H1 (cell line): ENCODE results near the gene P2RX7. TPM values are rescaled to one million over a fixed set of nuclear protein-coding genes. Genes with fewer than 3 reads are reported as not detected.

ENCODE experiments used
- CTCF ChIA-PET: fragments of 300-600 bp; sonication (Branson Sonifier 250); formaldehyde crosslinking; loops from one replicate; lab custom pipeline; 2021; ENCODE audit not compliant: partially characterized antibody; lab: Charles Lee
- POLR2A ChIA-PET: fragments of 300-600 bp; sonication (Branson Sonifier 250); formaldehyde crosslinking; loops from one replicate; lab custom pipeline; 2021; ENCODE audit warnings: inconsistent platforms; ENCODE audit not compliant: partially characterized antibody; lab: Charles Lee
- DNase-seq, 2 experiments: peaks; one replicate each; pipeline versions ENCODE4 v3.0.0 to v3.0.0-alpha.2; 2010 to 2022; ENCODE audit warnings: low spot score in 2 of 2, low read depth in 1 of 2, mixed read lengths in 1 of 2
- FAIRE-seq: peaks from 2 replicates; lab custom pipeline; 2011; peaks lifted over from hg19 to GRCh38; lab: Jason Lieb, UNC
- H2AFZ ChIP-seq: 2 replicates; pipeline ENCODE4 v1.8.1; 2012; ENCODE audit warnings: low read length, inconsistent platforms
- H2AK5ac ChIP-seq: 2 replicates; pipeline ENCODE4 v1.6.1; 2013; ENCODE audit warnings: low read depth, low read length
- H2BK120ac ChIP-seq: replicated peaks from 2 replicates; pipeline ENCODE3; 2013; ENCODE audit warnings: low read depth, low read length, inconsistent platforms
- H2BK12ac ChIP-seq: 2 replicates; pipeline ENCODE4 v1.6.1; 2013; ENCODE audit warnings: low read depth, low read length
- H2BK15ac ChIP-seq: 2 replicates; pipeline ENCODE4 v1.6.1; 2013; ENCODE audit warnings: low read length
- H2BK20ac ChIP-seq: 2 replicates; pipeline ENCODE4 v1.6.1; 2013; ENCODE audit warnings: low read length
- H2BK5ac ChIP-seq: 2 replicates; pipeline ENCODE4 v1.6.1; 2013; ENCODE audit warnings: low read depth, low read length
- H3K14ac ChIP-seq: 2 replicates; pipeline ENCODE4 v1.6.1; 2013; ENCODE audit warnings: inconsistent platforms; ENCODE audit not compliant: insufficient read length
- H3K18ac ChIP-seq: 2 replicates; pipeline ENCODE4 v1.6.1; 2013; ENCODE audit warnings: low read length; ENCODE audit errors: extremely low read depth
- H3K23ac ChIP-seq: 2 replicates; pipeline ENCODE4 v1.6.1; 2013; ENCODE audit warnings: inconsistent platforms; ENCODE audit not compliant: insufficient read length
- H3K23me2 ChIP-seq: 2 replicates; pipeline ENCODE4 v1.6.1; 2013; ENCODE audit warnings: low read depth, low read length
- H3K27ac ChIP-seq: 2 replicates; pipeline ENCODE4 v1.6.1; 2011; ENCODE audit warnings: low read depth, low read length, inconsistent platforms
- H3K27me3 ChIP-seq, 4 experiments: replicated peaks in 1 of 4; 1 replicate in 1 of 4; 2 replicates in 3 of 4; pipeline versions ENCODE4 v1.6.1 to v1.8.1; 2011 to 2013; ENCODE audit warnings: low read length in 3 of 4, mild to moderate bottlenecking in 3 of 4, inconsistent platforms in 2 of 4, mixed read lengths in 2 of 4, moderate library complexity in 1 of 4; ENCODE audit not compliant: control insufficient read depth in 3 of 4, insufficient read depth in 3 of 4; ENCODE audit errors: extremely low read depth in 1 of 4
- H3K36me3 ChIP-seq, 4 experiments: 2 replicates each; pipeline versions ENCODE4 v1.6.1 to v1.8.1; 2011 to 2013; ENCODE audit warnings: mild to moderate bottlenecking in 4 of 4, low read length in 3 of 4, moderate library complexity in 2 of 4, control low read depth in 1 of 4, inconsistent platforms in 1 of 4; ENCODE audit not compliant: insufficient read depth in 4 of 4, control insufficient read depth in 2 of 4
- H3K4ac ChIP-seq: replicated peaks from 2 replicates; pipeline ENCODE3; 2013; ENCODE audit warnings: low read length, low read depth, mixed read lengths, inconsistent platforms; ENCODE audit not compliant: insufficient read length
- H3K4me1 ChIP-seq, 4 experiments: replicated peaks in 1 of 4; 1 replicate in 1 of 4; 2 replicates in 3 of 4; pipeline versions ENCODE4 v1.6.1 to v1.8.1; 2011 to 2013; ENCODE audit warnings: low read length in 3 of 4, inconsistent platforms in 2 of 4, mixed read lengths in 1 of 4; ENCODE audit not compliant: insufficient read depth in 4 of 4, control insufficient read depth in 3 of 4
- H3K4me2 ChIP-seq, 2 experiments: 2 replicates each; pipeline versions ENCODE4 v1.6.1 to v1.8.1; 2011 to 2013; ENCODE audit warnings: low read depth in 2 of 2, low read length in 2 of 2, control low read depth in 1 of 2, inconsistent platforms in 1 of 2, mild to moderate bottlenecking in 1 of 2; ENCODE audit not compliant: insufficient read depth in 1 of 2
- H3K4me3 ChIP-seq, 4 experiments: fragments of 200-600, 300-600 bp in 1 of 4; sonication (generic), shearing (Covaris generic), sonication (Bioruptor Twin) in 1 of 4; 2 replicates each; pipeline versions ENCODE4 v1.5.1 to v1.8.1; 2011 to 2016; ENCODE audit warnings: low read length in 4 of 4, low read depth in 3 of 4, control low read depth in 2 of 4, inconsistent platforms in 2 of 4, mild to moderate bottlenecking in 2 of 4, mixed read lengths in 1 of 4, moderate library complexity in 1 of 4; ENCODE audit not compliant: insufficient read depth in 2 of 4; ENCODE audit errors: extremely low read depth in 1 of 4
- H3K56ac ChIP-seq: replicated peaks from 2 replicates; pipeline ENCODE3; 2013; ENCODE audit warnings: low read depth, mild to moderate bottlenecking, mixed read lengths, low read length, inconsistent platforms; ENCODE audit not compliant: insufficient read length
- H3K79me1 ChIP-seq: 2 replicates; pipeline ENCODE4 v1.6.1; 2013; ENCODE audit warnings: low read depth, low read length, control low read depth
- H3K79me2 ChIP-seq, 2 experiments: 2 replicates each; pipeline versions ENCODE4 v1.6.1 to v1.8.1; 2012 to 2013; ENCODE audit warnings: low read length in 2 of 2, mild to moderate bottlenecking in 2 of 2, inconsistent platforms in 1 of 2; ENCODE audit not compliant: insufficient read depth in 2 of 2, control insufficient read depth in 1 of 2
- H3K9ac ChIP-seq, 4 experiments: replicated peaks in 1 of 4; 1 replicate in 1 of 4; 2 replicates in 3 of 4; pipeline versions ENCODE4 v1.6.1 to v1.8.1; 2011 to 2013; ENCODE audit warnings: low read depth in 3 of 4, low read length in 3 of 4, control low read depth in 2 of 4, mild to moderate bottlenecking in 2 of 4, moderate library complexity in 2 of 4, inconsistent platforms in 1 of 4; ENCODE audit errors: extremely low read depth in 1 of 4
- H3K9me3 ChIP-seq, 2 experiments: 2 replicates each; pipeline versions ENCODE4 v1.6.1 to v1.8.1; 2012 to 2013; ENCODE audit warnings: mild to moderate bottlenecking in 2 of 2, moderate library complexity in 2 of 2, control low read depth in 1 of 2, inconsistent platforms in 1 of 2, low read depth in 1 of 2, low read length in 1 of 2, mixed read lengths in 1 of 2; ENCODE audit not compliant: insufficient read depth in 2 of 2
- H4K20me1 ChIP-seq, 2 experiments: replicated peaks in 1 of 2; 2 replicates each; pipeline versions ENCODE3 to v1.8.1; 2011 to 2013; ENCODE audit warnings: inconsistent platforms in 2 of 2, low read length in 2 of 2, mild to moderate bottlenecking in 1 of 2; ENCODE audit not compliant: insufficient read depth in 2 of 2, control insufficient read depth in 1 of 2
- H4K5ac ChIP-seq: 2 replicates; pipeline ENCODE4 v1.6.1; 2013; ENCODE audit warnings: low read length, low read depth, mixed read lengths, inconsistent platforms; ENCODE audit not compliant: insufficient read length
- H4K8ac ChIP-seq: 2 replicates; pipeline ENCODE4 v1.8.0; 2013; ENCODE audit warnings: mild to moderate bottlenecking, moderate library complexity, low read length, inconsistent platforms; ENCODE audit not compliant: insufficient read depth; ENCODE audit errors: extremely low read depth
- H4K91ac ChIP-seq: replicated peaks from 2 replicates; pipeline ENCODE3; 2013; ENCODE audit warnings: low read length, mixed read lengths, inconsistent platforms; ENCODE audit not compliant: insufficient read length
- BCL11A ChIP-seq, 2 experiments: IDR thresholded peaks; one replicate each; pipeline ENCODE4 v1.6.1; 2011; ENCODE audit warnings: low read depth in 2 of 2, low read length in 2 of 2, mild to moderate bottlenecking in 2 of 2
- BRCA1 ChIP-seq: IDR thresholded peaks from 2 replicates; pipeline ENCODE4 v1.6.1; 2012; ENCODE audit warnings: low read depth, low read length, improper control_type of control experiment
- CBX8 ChIP-seq: fragments of 300-800, 300-1000 bp; sonication (generic); IDR thresholded peaks from 2 replicates; pipeline ENCODE4 v1.7.1; 2016; ENCODE audit warnings: low read depth, low read length, borderline replicate concordance
- CEBPB ChIP-seq: IDR thresholded peaks from 2 replicates; pipeline ENCODE4 v1.6.1; 2012; ENCODE audit warnings: low read depth, low read length
- CREB1 ChIP-seq: IDR thresholded peaks from 2 replicates; pipeline ENCODE4 v1.6.1; 2012; ENCODE audit warnings: inconsistent platforms
- HDAC6 ChIP-seq: IDR thresholded peaks from one replicate; pipeline ENCODE4 v1.7.1; 2012; ENCODE audit warnings: low read depth, mild to moderate bottlenecking, inconsistent platforms, low read length, moderate library complexity
- KDM1A ChIP-seq: fragments of 200-600, 300-600 bp; sonication (generic); IDR thresholded peaks from 2 replicates; pipeline ENCODE4 v1.7.1; 2016; ENCODE audit warnings: mild to moderate bottlenecking, low read length, borderline replicate concordance
- MAFK ChIP-seq: IDR thresholded peaks from 2 replicates; pipeline ENCODE4 v1.6.1; 2012; ENCODE audit warnings: low read depth, mild to moderate bottlenecking, improper control_type of control experiment, low read length
- POLR2AphosphoS5 ChIP-seq: IDR thresholded peaks from 2 replicates; pipeline ENCODE4 v1.6.1; 2011; ENCODE audit warnings: low read depth, low read length
- SUZ12 ChIP-seq: fragments of 200-600 bp; sonication (generic); IDR thresholded peaks from 2 replicates; pipeline ENCODE4 v1.6.1; 2012; ENCODE audit warnings: mild to moderate bottlenecking, inconsistent platforms, low read length, moderate library complexity, mixed read lengths
- TAF7 ChIP-seq: optimal IDR thresholded peaks from 2 replicates; pipeline ENCODE3; 2011; ENCODE audit warnings: low read depth, mild to moderate bottlenecking, inconsistent platforms, low read length, moderate library complexity, borderline replicate concordance
- WGBS, 2 experiments: shearing (Covaris generic) in 1 of 2; methylation state at CpG; one replicate each; pipeline versions ENCODE4 v1.1.6 to v1.1.7; 2013 to 2015; ENCODE audit warnings: low lambda C conversion rate in 2 of 2, mixed read lengths in 2 of 2, inconsistent platforms in 1 of 2, low coverage in 1 of 2, missing lambda C conversion rate in 1 of 2; ENCODE audit not compliant: insufficient replicate concordance in 2 of 2, insufficient coverage in 1 of 2, insufficient read length in 1 of 2; ENCODE audit errors: extremely low coverage in 1 of 2, missing lambda C conversion rate in 1 of 2; 5-methylcytosine and 5-hydroxymethylcytosine counted together
- polyA plus RNA-seq, 7 experiments: library from polyadenylated mRNA; depleted of rRNA in 3 of 7; stranded (reverse) in 5 of 7; unstranded in 2 of 7; fragments of >200 nt in 5 of 7; fragments of 200-250 nt in 2 of 7; gene quantifications; 1 replicate in 5 of 7; 2 replicates in 1 of 7; 4 replicates in 1 of 7; pipeline versions ENCODE4 v1.2.1 to v1.2.3, GENCODE V29; 2011 to 2013; ENCODE audit warnings: missing spikeins in 2 of 7, mixed read lengths in 2 of 7
- total RNA-seq: library from RNA; stranded (reverse); fragmentation: NEBNext Ultra II Directional; extraction: Animal tissue kit (Norgen Biotek cat#: 25700); gene quantifications from 2 replicates; pipeline ENCODE4 v1.2.1, GENCODE V29; 2021
- TF ChIP-seq, protein P1 (sequence below), 3 experiments: IDR thresholded peaks; 1 replicate in 2 of 3; 2 replicates in 1 of 3; pipeline versions ENCODE4 v1.5.1 to v1.6.1; 2011; ENCODE audit warnings: low read length in 3 of 3, mild to moderate bottlenecking in 3 of 3, inconsistent platforms in 2 of 3, low read depth in 1 of 3, moderate library complexity in 1 of 3; ENCODE audit not compliant: insufficient read depth in 1 of 3; ENCODE audit errors: control extremely low read depth in 1 of 3

The P2RX7 gene
- total and polyA plus RNA-seq, 2 of the 8 experiments (the other 6 are each of a cell fraction or from before 2014, with no cell fraction given), result 0.38 to 0.56 TPM

GRCh38 chr12:121217761-121218160 is 85.1 kb downstream of the P2RX7 start:
- FAIRE-seq, result no peak
- TF ChIP-seq CEBPB, result no peak
- TF ChIP-seq SUZ12, result no peak
- TF ChIP-seq, protein P1, sequence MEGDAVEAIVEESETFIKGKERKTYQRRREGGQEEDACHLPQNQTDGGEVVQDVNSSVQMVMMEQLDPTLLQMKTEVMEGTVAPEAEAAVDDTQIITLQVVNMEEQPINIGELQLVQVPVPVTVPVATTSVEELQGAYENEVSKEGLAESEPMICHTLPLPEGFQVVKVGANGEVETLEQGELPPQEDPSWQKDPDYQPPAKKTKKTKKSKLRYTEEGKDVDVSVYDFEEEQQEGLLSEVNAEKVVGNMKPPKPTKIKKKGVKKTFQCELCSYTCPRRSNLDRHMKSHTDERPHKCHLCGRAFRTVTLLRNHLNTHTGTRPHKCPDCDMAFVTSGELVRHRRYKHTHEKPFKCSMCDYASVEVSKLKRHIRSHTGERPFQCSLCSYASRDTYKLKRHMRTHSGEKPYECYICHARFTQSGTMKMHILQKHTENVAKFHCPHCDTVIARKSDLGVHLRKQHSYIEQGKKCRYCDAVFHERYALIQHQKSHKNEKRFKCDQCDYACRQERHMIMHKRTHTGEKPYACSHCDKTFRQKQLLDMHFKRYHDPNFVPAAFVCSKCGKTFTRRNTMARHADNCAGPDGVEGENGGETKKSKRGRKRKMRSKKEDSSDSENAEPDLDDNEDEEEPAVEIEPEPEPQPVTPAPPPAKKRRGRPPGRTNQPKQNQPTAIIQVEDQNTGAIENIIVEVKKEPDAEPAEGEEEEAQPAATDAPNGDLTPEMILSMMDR (IDR thresholded peaks at IDR 0.05; ENCODE audit: control extremely low read depth in 1 of 3, insufficient read depth in 1 of 3, low read depth in 1 of 3, low read length in 3 of 3), result no peak
- no peak for TF ChIP-seq BCL11A (IDR thresholded peaks at IDR 0.05; ENCODE audit: low read depth in 2 of 2, low read length in 2 of 2)
- no peak for TF ChIP-seq KDM1A
- TF ChIP-seq MAFK, result no peak
- no peak for TF ChIP-seq HDAC6
- no peak for TF ChIP-seq CBX8
- TF ChIP-seq POLR2AphosphoS5, result no peak
- TF ChIP-seq BRCA1, result no peak
- TF ChIP-seq CREB1, result no peak
- TF ChIP-seq TAF7, result no peak

More at GRCh38 chr12:121217761-121218160, 85.1 kb downstream of the P2RX7 start:
- H3K4ac ChIP-seq, result no peak overlapping the region
- no peak overlapping the region for H4K91ac ChIP-seq
- CTCF ChIA-PET, result interaction anchor here (1.2 to 3.6 kb wide), 3 partner anchors 13 to 20 kb away, joined by 3 to 19 read pairs (median 3); no protein-coding TSS in a partner anchor
- 94% methylated on average over 5 of the region's 5 CpGs; no CpG with 5 or more reads in 1 of the 2 experiments for WGBS, 2 experiments
- no peaks in the 10 kb centered on the region for H3K4me1 ChIP-seq
- no peak overlapping the region for H3K56ac ChIP-seq
- no peak overlapping the region for H3K27ac ChIP-seq
- H3K9me3 ChIP-seq, result no peaks in the 10 kb centered on the region
- H3K36me3 ChIP-seq, result no peaks in the 10 kb centered on the region
- no peaks in the 10 kb centered on the region for H4K20me1 ChIP-seq
- H2BK15ac ChIP-seq, result no peak overlapping the region
- H3K23me2 ChIP-seq, result no peaks in the 10 kb centered on the region; the same call in 1 of the 2 replicates
- H3K4me3 ChIP-seq, result no peak overlapping the region
- no peak overlapping the region for H3K18ac ChIP-seq
- no peak overlapping the region for H2AFZ ChIP-seq
- H3K27me3 ChIP-seq, result no peaks in the 10 kb centered on the region
- H3K4me2 ChIP-seq, result no peak overlapping the region
- no peak for DNase-seq
- H2BK5ac ChIP-seq, result no peak overlapping the region
- POLR2A ChIA-PET, result interaction anchor here (1.9 kb wide), 1 partner anchor 10 kb away, joined by 5 read pairs; no protein-coding TSS in a partner anchor
- no peak overlapping the region for H3K9ac ChIP-seq
- no peak overlapping the region for H4K8ac ChIP-seq
- H2AK5ac ChIP-seq, result no peak overlapping the region
- H2BK12ac ChIP-seq, result no peak overlapping the region
- no peak overlapping the region for H2BK20ac ChIP-seq
- no peak overlapping the region for H4K5ac ChIP-seq
- no peaks in the 10 kb centered on the region for H3K79me1 ChIP-seq
- H3K79me2 ChIP-seq, result no peaks in the 10 kb centered on the region
- H2BK120ac ChIP-seq, result no peak overlapping the region
- peak overlapping the region; percentile 10 for H3K14ac ChIP-seq
- H3K23ac ChIP-seq, result no peak overlapping the region
